MV-4-11 (cell line): Measurements from ENCODE around the gene RIC8A.
"Not testable (repeated sequence)": the region's sequence is repeated elsewhere in the genome, so short reads cannot be mapped to it uniquely, and the experiment has no call there.

Source experiments
- DNase-seq: peaks from one replicate; lab custom pipeline; 2025; lab: John Stamatoyannopoulos, UW

The RIC8A gene

GRCh38 chr11:220641-221215 lies 13.2 kb downstream of the RIC8A start:
- not testable (repeated sequence) for DNase-seq

DNA sequence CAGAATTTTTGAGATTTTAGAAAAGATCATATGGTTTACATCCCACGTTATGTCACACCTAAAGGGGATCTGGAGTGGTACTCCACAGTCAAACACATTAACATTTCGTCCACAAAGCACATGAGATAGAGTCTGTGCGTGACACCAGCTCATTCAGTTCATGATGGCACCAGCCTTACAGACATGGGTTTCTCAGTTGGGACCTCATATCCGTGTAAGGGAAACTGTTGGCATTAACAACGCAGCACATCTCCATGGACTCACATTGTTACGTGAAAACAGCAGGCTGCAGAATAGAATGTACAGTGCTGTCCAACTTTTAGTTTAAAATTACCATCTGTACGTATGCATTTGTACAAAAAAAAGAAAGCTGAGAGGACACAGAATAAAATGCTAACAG lies 14.0 kb downstream of the RIC8A start:
- no peak for DNase-seq

- DNase-seq: no peak
These were observed 14.7 kb downstream of the RIC8A start for GRCh38 chr11:221998-222789.

GRCh38 chr11:223026-223789 lies 15.7 kb downstream of the RIC8A start:
- DNase-seq: no peak

DNA sequence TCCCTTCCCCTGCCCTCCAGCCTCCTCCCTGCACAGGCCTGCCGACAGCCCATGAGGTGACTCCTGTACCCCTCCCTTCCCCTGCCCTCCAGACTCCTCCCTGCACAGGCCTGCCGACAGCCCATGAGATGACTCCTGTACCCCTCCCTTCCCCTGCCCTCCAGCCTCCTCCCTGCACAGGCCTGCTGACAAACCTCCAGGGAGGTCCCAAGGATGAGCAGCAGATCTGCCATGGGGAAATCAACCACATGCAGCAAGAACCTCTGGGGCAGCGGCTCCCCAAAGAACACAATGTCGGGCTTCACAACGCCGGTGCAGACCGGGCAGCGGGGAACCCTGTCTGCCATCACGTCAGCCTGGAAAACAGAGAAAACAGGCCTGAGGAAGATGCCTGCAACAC lies 16.4 kb downstream of the RIC8A start:
- no peak for DNase-seq

DNA sequence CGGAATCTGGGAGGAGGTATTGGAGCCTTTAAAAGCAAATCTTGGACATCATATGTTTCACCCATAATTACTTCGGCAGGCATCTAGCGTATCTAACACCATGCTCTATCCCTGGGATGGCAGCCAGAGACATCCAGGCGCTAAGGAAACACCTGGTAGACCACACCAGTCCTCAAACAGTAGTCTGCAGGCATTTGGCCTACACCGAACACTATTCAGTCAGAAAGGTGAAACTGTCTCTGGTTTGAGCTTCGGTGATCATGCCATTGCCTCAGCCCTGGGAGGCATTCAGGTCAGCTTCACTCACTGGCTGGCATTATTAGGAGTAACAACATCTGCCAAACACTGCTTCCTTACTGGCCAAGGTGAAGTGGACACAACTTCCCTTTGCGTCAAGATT lies 16.9 kb downstream of the RIC8A start:
- DNase-seq: no peak

DNA sequence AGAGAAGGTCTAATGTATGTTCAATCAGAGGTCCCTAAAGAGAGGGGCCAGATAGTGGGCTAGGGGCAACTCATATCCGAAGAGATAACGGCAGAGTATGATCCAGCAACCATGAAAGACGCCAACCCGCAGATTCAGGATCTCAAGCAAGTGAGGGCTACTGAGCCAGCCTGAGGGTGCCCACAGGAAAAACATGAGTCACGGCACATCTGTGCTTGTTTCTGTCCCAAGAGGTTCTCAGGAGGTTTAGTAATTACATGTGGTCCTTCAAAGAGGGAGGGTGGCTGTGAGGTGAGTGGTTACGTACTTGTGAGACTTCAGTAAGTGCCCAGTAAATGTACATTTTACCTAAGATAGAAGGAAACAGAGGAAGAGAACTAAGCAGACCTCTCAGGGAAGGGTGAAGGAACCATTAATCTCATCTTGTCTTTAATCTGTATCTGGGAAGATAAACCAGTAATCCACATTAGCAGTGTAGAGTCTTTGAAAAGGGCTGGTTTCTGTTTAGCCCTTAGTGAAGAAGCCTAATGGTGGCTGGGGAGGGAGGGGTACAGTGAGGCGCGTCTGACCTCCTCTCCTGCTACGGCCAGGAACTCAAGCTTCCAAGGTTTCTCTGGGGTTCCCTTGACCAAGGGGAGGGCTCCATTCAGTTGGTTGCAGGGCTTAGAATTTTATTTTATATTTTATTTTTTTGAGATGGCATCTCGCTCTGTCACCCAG lies 18.4 kb downstream of the RIC8A start:
- DNase-seq: peak; percentile 77

- DNase-seq: no peak
These were observed 20.4 kb downstream of the RIC8A start for GRCh38 chr11:227824-228379.

GRCh38 chr11:230431-230830 lies 22.9 kb downstream of the RIC8A start:
- no peak for DNase-seq

GRCh38 chr11:232783-233565 lies 25.5 kb downstream of the RIC8A start:
- DNase-seq: no peak

GRCh38 chr11:235180-235579 lies 27.7 kb downstream of the RIC8A start:
- no peak for DNase-seq

DNA sequence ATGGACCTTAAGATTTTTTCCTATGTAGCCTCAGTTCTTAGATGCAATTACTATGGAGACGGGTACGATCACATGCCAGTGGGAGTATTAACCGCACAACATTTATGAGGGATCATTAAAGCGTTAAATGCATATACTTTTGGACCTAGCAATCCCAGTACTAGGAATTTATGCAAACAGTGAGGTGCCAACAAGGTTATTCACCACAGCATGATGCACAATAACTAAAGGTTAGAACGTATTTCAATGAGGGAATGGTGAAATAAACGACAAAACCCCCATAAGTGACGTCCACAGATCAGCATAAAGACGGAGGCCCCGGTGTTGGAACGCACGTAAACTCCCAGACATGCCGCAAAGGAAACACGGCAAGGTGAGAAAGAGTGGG lies 28.1 kb downstream of the RIC8A start:
- DNase-seq: no peak

DNA sequence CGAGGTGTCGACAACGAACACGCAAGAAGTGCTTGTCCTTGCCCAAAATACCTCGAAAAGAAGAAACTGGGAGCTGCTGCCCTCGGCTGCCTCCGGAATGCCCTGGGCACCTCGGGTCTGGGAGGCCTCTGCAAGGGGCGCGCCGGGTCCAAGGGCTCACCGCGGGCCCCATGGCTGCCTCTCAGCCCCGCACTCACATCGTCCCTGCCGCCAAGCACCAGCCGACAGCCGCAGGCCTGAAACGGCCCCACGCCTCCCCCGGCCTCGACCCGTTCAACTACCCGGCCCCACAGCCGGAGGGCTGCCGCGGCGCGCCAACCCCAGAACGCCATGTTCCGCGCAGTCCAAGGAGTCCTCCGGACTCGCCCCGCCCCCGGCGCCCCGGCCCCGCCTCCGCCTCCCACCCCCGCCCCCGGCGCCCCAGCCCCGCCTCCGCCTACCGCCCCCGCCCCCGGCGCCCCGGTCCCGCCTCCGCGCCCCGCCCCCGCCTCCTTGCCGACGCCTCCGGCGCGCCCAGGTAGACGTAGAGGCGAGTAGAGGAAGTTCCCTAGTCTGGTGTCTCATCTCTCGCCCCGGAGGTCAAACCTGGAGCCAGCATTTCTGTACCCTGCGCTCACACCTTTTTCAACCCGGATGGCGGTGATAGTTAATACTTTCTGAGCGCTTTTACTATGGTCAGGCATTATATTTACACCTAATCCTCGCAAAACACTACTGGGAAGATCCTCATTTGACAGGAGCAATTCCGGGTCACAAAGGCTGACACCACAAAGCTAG lies 28.7 kb downstream of the RIC8A start, which contains the start of gene SIRT3:
Gene SIRT3 (minus strand): TSS at position 346 of the 777 bp plus-strand sequence. CDS start 14 bp downstream, at position 332.
- DNase-seq: peak; percentile 75

DNA sequence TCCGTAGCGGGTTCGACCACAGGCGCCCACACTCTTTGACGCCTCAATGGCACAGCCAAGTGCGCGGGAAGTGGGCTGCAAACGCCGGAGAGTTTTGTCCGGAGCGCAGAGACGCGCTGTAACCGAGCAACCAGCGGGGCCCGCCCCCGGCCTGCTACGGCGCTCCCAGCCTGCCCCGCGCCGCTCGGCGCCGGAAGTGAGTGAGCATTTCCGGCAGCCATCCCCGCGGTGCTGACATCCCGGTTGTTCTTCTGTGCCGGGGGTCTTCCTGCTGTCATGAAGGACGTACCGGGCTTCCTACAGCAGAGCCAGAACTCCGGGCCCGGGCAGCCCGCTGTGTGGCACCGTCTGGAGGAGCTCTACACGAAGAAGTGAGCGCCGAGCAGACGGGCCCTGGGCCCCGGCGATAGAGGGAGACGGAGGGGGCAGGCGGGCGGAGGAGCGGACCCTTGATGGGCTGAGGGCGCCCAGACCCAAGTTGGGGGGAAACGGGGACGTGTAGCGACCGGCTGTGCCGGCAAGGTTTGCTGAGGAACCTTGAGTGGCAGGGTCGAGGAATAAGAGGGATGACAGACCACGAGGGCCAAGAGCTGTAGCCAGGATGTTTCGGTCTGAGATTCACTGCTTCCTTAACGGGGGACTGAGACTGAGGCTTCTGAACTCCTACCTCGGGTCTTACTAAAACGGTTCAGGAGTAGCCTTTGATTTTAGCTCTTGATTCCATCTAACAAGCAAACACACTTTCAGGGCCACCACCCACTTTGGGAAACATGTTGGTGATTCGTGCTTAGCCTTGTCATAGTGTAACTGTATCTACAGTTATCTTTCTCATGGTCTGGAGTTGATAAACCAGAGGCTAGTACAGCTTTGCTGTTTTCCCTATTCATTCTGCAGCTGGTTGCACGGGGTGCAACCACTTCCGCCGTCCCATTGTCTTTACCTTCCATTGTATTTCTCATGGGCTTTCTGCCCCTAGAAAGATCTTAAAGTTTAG lies 29.6 kb downstream of the RIC8A start, which contains the start of gene PSMD13:
Gene PSMD13 (plus strand): TSS at position 203 of the 994 bp plus-strand sequence. CDS start 74 bp downstream, at position 277.
- peak; percentile 78 for DNase-seq

GRCh38 chr11:238346-238745 lies 30.8 kb downstream of the RIC8A start:
- DNase-seq: not testable (repeated sequence)

DNA sequence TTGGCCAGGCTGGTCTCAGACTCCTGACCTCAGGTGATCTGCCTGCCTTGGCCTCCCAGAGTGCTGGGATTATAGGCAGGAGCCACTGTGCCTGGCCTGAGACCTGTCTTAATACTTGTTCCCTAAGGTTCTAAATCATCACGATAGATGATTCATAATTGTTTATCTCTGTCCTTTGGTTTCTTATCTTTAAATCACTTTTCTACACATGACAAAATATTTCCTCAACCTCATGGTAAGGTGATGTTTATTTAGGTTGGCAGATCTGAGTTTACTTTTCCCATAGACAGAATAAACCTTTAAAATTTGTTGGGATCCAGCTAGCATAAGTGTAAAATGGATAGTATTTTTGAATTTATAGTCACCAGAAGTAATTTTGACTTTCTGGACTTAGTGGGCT lies 32.8 kb downstream of the RIC8A start:
- no peak for DNase-seq

DNA sequence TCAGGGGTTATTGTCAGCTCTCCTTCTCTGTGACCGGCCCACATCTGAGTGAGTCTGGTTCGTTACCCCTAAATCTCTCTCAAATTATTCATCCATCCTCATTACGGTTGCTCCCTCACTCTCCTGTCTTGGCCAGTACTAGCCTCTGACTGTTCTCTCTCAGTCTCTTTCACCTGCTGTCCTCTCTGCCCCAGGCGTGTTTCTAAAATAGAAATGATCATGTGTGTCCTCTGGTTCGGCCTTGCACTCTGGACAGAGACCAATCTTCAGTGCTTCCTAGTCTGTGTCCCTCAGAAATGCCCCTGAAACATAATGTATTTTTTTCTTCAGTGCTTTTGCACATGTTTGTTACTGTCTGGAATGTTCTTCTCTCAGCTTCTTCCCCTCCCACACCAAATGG lies 34.1 kb downstream of the RIC8A start:
- no peak for DNase-seq

GRCh38 chr11:244376-244775 lies 36.9 kb downstream of the RIC8A start:
- DNase-seq: no peak

GRCh38 chr11:249062-249461 lies 41.6 kb downstream of the RIC8A start:
- DNase-seq: no peak
